Ascending aorta (tissue), 2 donors: Measurements from ENCODE around the gene METTL24. TPM values are rescaled to one million over a fixed set of nuclear protein-coding genes. Genes with fewer than 3 reads are reported as not detected.

Experiments used
- DNase-seq, 2 donors: peaks; one replicate each; pipeline ENCODE4 v3.0.0-alpha.2; 2019; ENCODE audit warnings: low spot score in 2 of 2
- H3K27ac ChIP-seq, 2 donors: fragments of 200-600 bp; sonication (generic); one replicate each; pipeline ENCODE4 v1.5.1; 2016 to 2017; ENCODE audit warnings: mild to moderate bottlenecking in 1 of 2
- H3K27me3 ChIP-seq: fragments of 200-600 bp; sonication (generic); one replicate; pipeline ENCODE4 v1.5.1; 2017
- H3K36me3 ChIP-seq, 2 donors: fragments of 200-600 bp; sonication (generic); one replicate each; pipeline ENCODE4 v1.5.1; 2016
- H3K4me1 ChIP-seq, 2 donors: fragments of 200-600 bp; sonication (generic); one replicate each; pipeline ENCODE4 v1.5.1; 2016 to 2017; ENCODE audit warnings: mild to moderate bottlenecking in 1 of 2
- H3K4me3 ChIP-seq, 2 donors: fragments of 200-600 bp; sonication (generic); one replicate each; pipeline ENCODE4 v1.5.1; 2016 to 2017; ENCODE audit warnings: mild to moderate bottlenecking in 1 of 2
- H3K9me3 ChIP-seq, 2 donors: fragments of 200-600 bp; sonication (generic); one replicate each; pipeline ENCODE4 v1.5.1; 2016
- CTCF ChIP-seq, 3 experiments: fragments of 200-600 bp in 2 of 3; fragments of 450-650 bp in 1 of 3; sonication (generic) in 2 of 3; IDR thresholded peaks; one replicate each; pipeline ENCODE4 v1.5.1; 2016 to 2019; ENCODE audit warnings: antibody characterized with exemption in 3 of 3, mild to moderate bottlenecking in 1 of 3, moderate library complexity in 1 of 3
- intact Hi-C: fragments of 100-400 bp; cut with DNase I; formaldehyde crosslinking; loops from one replicate; pipeline ENCODE4 v1.15.1; 2023
- total RNA-seq: library from RNA; depleted of rRNA; stranded (reverse); fragments of >200 nt; gene quantifications from one replicate; pipeline ENCODE4 v1.1.0, GENCODE V29; 2016

METTL24 gene
- total RNA-seq, 1 donor from 2014 or later = 2.0 TPM

GRCh38 chr6:110326057-110326456 is 32.1 kb downstream of the METTL24 start:
- H3K36me3 ChIP-seq = no peaks in the 10 kb centered on the region
- intact Hi-C loops = loop anchor here (5.0 kb wide), 1 partner anchor 66 kb away; no protein-coding TSS in a partner anchor
- H3K27ac ChIP-seq = no peak overlapping the region
- H3K27me3 ChIP-seq = no peaks in the 10 kb centered on the region
- TF ChIP-seq CTCF (IDR thresholded peaks at IDR 0.05) = no peak
- H3K4me1 ChIP-seq = peaks cover 4 to 17% of the 10 kb centered on the region in 2 donors
- no peak for DNase-seq
- no peak overlapping the region for H3K4me3 ChIP-seq
- no peaks in the 10 kb centered on the region for H3K9me3 ChIP-seq

- Histone ChIP-seq H3K27ac (peak overlapping the region; percentile 21 to 30), H3K4me1 (peaks cover 4 to 17% of the 10 kb centered on the region in 2 donors), H3K4me3 (no peak overlapping the region), H3K36me3 (no peaks in the 10 kb centered on the region), H3K27me3 (no peaks in the 10 kb centered on the region), H3K9me3 (no peaks in the 10 kb centered on the region)
- TF ChIP-seq CTCF (IDR thresholded peaks at IDR 0.05) = no peak
- DNase-seq = no peak
- intact Hi-C loops = loop anchor here (5.0 kb wide), 1 partner anchor 67 kb away; no protein-coding TSS in a partner anchor
These were observed 33.0 kb downstream of the METTL24 start for GRCh38 chr6:110325197-110325596.

GRCh38 chr6:110324548-110324947 is 33.6 kb downstream of the METTL24 start:
- Histone ChIP-seq H3K36me3 (no peaks in the 10 kb centered on the region), H3K9me3 (no peaks in the 10 kb centered on the region), H3K4me3 (no peak overlapping the region), H3K27me3 (no peaks in the 10 kb centered on the region), H3K4me1 (peaks cover 4 to 13% of the 10 kb centered on the region in 2 donors), H3K27ac (peak overlapping the region; percentile 21 to 30)
- TF ChIP-seq CTCF (IDR thresholded peaks at IDR 0.05) = no peak
- intact Hi-C loops = no loop called here
- no peak for DNase-seq

GRCh38 chr6:110323258-110323657 is 34.9 kb downstream of the METTL24 start:
- Histone ChIP-seq H3K27me3 (no peaks in the 10 kb centered on the region), H3K9me3 (no peaks in the 10 kb centered on the region), H3K27ac (no peak overlapping the region), H3K36me3 (no peaks in the 10 kb centered on the region), H3K4me1 (peaks cover 0 to 8% of the 10 kb centered on the region in 2 donors), H3K4me3 (no peak overlapping the region)
- no peak for TF ChIP-seq CTCF (IDR thresholded peaks at IDR 0.05)
- intact Hi-C loops = no loop called here
- DNase-seq = no peak

GRCh38 chr6:110322874-110323242 is 35.3 kb downstream of the METTL24 start:
- no peaks in the 10 kb centered on the region for H3K36me3 ChIP-seq
- H3K27me3 ChIP-seq = no peaks in the 10 kb centered on the region
- no peak overlapping the region for H3K4me3 ChIP-seq
- no peak overlapping the region for H3K27ac ChIP-seq
- intact Hi-C loops = no loop called here
- H3K4me1 ChIP-seq = peaks cover 0 to 6% of the 10 kb centered on the region in 2 donors
- DNase-seq = no peak
- no peaks in the 10 kb centered on the region for H3K9me3 ChIP-seq
- no peak for TF ChIP-seq CTCF (IDR thresholded peaks at IDR 0.05)
